Dedifferentiated amniotic fluid mesenchymal stem cell (primary cell): ENCODE data around the gene DNAH17.
"Not testable (repeated sequence)": the region's sequence is repeated elsewhere in the genome, so short reads cannot be mapped to it uniquely, and the experiment has no call there.

Experiments used
- DNase-seq: peaks from one replicate; pipeline ENCODE4 v3.0.0-alpha.2; 2016; ENCODE audit errors: extremely low spot score

DNAH17 gene

DNA sequence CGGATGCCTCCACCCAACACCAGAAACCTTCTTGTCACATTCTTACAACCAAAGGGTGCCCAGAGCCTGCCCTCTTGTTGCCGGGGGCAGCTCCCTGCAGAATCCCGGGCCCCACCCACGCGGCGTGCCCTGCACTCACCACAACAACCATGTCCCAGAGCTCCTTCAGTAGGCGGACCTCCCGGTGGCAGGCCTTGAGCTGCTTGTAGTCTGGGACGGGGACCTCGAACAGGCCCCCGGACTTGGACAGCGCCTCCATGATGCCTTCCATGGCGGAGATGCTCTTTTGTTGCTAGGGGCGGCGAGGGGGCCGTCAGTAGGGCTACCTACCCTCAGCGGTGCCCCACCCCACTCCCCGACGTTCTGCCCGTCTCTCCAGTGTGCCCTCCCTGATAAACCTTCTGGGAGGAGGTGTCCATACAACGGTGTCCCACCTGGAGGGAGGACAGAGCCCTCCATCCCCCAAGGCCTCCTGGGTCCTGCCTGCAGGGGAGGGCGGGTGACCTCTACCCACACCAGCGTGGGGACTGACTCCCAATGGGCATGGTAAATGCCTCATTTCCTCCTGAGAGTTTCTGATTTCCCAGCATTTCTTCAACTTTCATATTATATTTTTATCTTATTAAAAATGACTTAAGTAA lies 52.2 kb downstream of the DNAH17 start:
- no peak for DNase-seq

DNA sequence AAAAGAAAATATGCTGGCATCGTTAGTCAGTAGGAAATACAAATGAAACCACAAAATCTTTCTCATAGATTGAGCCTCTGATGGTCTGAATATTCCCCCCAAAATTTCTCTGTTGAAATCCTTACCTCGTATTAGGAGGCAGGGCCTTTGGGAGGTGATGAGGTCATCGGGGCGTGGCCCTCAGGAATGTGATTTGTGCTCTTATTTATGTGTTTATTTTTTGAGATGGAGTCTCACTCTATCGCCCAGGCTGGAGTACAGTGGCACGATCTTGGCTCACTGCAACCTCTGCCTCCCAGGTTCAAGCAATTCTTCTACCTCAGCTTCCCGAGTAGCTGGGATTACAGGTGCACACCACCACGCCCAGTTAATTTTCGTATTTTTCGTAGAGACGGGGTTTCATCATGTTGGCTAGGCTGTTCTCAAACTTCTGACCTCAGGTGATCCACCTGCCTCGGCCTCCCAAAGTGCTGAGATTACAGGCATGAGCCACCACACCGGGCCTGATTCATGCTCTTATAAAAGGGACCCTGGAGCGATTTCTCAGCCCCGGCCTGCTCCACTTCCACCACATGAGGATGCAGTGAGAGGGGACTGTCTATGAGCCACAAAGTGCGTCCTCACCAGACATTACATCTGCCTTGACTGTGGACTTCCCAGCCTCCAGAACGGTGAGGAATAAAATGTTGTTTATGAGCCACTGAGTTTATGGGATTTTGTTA lies 53.1 kb downstream of the DNAH17 start:
- no peak for DNase-seq

- DNase-seq, result no peak
Observed at GRCh38 chr17:78522031-78522809, 55.0 kb downstream of the DNAH17 start.

DNA sequence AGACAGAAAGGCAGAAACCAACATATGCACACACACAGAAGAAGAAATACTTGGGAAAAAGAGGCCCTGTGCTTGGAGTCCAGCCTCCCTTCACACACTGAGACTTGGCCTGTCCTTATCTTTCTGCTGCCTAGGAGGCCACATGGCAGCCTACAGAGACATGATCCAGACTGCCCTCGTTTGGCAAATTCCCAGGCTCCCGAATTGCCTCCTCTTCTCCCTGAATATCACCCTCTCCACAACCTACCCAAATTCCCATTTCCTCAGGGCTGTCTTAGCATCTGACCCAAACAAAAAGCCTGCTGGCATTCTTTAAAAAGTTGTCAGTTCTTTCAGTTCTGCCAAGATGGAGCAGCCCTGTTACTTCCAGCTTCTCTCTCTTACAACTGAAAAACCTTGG lies 59.8 kb downstream of the DNAH17 start:
- no peak for DNase-seq

- no peak for DNase-seq
Observed at GRCh38 chr17:78515480-78515879, 61.7 kb downstream of the DNAH17 start.

DNA sequence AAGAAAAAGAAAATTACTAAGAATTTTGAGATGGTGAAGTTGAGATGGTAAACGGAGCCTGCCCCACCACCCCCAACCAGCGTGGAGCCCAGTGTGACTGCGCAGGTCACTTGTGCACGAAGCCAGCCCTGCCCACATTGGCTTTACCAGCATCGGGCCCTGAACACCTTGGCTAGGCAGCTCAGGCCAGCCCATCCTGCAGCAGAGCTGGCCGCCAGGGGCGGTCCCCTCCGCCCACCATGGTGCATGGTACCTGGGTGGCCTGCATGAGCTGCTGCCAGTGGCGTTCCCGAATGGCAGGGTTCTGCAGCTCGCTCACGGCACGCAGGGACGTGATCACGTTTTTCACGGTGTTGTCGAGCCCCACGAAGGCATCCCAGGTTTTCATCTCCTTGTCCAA lies 62.7 kb downstream of the DNAH17 start:
- no peak for DNase-seq

DNA sequence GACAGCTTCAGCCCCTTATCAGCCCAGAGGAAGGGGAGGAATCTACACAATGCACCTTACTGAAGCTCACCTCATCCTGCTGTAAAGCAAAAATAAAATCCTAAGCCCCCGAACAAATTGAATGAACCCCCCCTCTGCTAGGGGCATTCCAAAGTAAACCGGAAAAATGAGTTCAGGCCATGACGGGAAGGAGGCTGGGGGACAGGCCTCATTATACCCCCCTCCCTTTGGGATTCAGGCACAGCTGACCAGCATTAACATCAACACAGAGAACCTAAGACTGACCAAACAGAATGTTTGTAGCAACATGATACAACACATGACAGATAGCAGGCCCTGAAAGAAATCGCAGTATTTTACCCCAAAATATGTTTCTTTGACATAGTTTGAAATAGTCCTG lies 64.2 kb downstream of the DNAH17 start:
- DNase-seq, result no peak

- DNase-seq, result no peak
Observed at GRCh38 chr17:78510141-78511075, 66.8 kb downstream of the DNAH17 start.

GRCh38 chr17:78507526-78507925 lies 69.7 kb downstream of the DNAH17 start:
- no peak for DNase-seq

GRCh38 chr17:78506454-78507309 lies 70.5 kb downstream of the DNAH17 start:
- DNase-seq, result no peak

- no peak for DNase-seq
Observed at GRCh38 chr17:78504156-78504925, 72.9 kb downstream of the DNAH17 start.

DNA sequence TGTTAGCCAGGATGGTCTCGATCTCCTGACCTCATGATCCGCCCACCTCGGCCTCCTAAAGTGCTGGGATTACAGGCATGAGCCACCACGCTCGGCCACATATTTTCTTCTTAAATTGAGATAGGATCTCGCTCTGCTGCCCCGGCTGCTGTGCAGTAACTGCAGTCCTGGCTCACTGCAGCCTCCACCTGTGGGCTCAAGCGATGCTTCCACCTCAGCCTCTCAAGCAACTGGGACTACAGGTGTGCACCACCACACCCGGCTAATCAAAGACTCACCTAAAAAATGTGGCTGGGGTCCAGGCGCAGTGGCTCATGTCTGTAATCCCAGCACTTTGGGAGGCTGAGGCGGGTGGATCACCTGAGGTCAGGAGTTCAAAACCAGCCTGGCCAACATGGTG lies 73.8 kb downstream of the DNAH17 start:
- DNase-seq, result not testable (repeated sequence)

DNA sequence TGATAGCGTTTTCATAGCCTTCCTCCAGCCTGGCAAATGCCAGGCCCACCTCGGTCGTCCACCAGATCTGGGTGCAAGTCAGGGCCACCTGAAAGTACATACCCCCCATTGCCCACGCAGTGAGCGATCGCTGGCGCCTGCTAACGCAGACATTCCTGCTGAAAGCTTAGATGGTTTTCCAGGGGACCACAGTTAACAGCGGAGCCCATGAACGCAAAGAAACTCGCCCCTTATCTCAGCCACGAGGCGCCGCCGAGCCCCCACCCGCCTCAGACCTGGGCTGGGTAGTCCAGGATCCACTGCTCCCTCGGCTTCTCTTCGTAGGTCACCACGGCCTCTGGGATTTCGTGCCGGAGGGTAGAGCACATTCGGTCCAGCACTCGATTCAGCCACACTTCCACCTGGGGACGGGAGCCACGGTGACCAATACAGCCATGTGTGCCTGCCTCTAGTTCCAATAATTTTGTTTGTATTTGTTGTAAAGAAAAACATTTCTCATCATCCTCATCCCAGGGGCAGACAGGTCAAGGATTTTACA lies 74.5 kb downstream of the DNAH17 start:
- no peak for DNase-seq

GRCh38 chr17:78501241-78502036 lies 75.8 kb downstream of the DNAH17 start:
- no peak for DNase-seq

- DNase-seq, result no peak
Observed at GRCh38 chr17:78500806-78501205, 76.4 kb downstream of the DNAH17 start.

GRCh38 chr17:78499715-78500540 lies 77.3 kb downstream of the DNAH17 start:
- no peak for DNase-seq

DNA sequence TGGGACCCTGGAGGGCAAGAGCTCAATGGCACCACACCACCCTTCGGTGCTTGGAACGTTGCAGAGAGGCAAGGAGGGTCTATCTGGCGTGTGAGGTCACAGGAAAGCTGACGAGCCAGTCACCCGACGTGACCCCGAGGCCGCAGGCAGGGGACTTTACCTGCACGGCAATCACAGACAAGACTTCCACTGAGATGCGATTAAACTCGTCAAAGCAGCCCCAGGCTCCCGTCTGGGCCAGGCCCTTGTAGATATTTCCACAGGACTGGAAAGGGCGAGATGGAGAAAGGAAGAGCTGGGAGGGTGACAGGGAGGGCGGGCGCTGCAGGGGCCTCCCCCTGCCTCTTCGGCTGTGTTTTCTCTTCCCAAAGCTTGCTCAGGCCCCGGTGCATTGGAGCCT lies 78.3 kb downstream of the DNAH17 start:
- no peak for DNase-seq

DNA sequence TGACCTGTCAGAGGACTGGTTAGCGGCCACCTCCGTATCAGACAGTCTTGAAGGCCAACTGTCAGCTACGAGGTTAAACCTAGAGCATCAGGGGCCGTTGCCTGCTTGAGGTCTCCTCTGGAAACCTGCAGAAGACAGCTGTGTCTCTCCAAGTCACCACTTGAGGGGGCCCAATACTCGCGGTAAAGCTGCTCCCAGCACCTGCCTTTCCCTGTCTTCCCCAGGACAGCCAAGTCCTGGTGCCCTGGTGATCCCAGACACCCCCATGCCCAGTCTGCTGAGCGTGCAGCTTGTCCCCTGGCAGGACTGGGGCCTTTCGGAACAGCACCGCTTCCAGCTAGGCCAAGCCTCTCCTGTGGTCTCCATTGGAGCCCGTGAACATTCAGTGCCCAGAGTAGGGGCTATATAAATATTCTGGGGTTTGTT lies 80.1 kb downstream of the DNAH17 start:
- DNase-seq, result peak; percentile 63
